ENCODE results near the gene RNU7-1.

DNA sequence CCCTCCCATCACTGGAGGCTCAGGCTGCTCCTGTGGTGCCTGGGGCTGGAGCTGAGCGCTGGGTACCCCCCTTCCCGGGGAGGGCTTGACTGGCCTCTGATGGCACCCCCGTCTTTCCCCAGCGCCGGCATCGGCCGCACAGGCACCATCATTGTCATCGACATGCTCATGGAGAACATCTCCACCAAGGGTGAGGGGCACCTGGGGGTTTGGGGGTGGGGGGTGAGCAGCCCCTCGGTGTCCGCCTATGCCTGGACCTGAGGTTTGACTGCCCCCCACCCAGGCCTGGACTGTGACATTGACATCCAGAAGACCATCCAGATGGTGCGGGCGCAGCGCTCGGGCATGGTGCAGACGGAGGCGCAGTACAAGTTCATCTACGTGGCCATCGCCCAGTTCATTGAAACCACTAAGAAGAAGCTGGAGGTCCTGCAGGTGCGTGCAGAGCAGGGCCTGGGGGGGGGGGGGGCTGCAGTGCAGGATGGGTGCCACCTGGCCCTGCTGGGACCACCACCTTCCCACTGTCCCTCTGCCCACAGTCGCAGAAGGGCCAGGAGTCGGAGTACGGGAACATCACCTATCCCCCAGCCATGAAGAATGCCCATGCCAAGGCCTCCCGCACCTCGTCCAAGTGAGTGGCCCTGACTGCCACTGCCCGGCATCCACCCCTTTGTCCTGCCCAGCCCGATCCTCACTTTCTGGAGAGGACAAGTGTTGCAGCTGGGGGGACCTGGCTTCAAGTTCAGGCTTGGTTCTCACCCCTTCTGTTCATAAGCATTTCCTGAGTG, 16.4 kb downstream of the RNU7-1 start:
- TF ChIP-seq, protein P1, sequence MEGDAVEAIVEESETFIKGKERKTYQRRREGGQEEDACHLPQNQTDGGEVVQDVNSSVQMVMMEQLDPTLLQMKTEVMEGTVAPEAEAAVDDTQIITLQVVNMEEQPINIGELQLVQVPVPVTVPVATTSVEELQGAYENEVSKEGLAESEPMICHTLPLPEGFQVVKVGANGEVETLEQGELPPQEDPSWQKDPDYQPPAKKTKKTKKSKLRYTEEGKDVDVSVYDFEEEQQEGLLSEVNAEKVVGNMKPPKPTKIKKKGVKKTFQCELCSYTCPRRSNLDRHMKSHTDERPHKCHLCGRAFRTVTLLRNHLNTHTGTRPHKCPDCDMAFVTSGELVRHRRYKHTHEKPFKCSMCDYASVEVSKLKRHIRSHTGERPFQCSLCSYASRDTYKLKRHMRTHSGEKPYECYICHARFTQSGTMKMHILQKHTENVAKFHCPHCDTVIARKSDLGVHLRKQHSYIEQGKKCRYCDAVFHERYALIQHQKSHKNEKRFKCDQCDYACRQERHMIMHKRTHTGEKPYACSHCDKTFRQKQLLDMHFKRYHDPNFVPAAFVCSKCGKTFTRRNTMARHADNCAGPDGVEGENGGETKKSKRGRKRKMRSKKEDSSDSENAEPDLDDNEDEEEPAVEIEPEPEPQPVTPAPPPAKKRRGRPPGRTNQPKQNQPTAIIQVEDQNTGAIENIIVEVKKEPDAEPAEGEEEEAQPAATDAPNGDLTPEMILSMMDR (conservative IDR thresholded peaks at IDR 0.05): no peak
- no peak for TF ChIP-seq ZFX (IDR thresholded peaks at IDR 0.05)
